ENCODE data around the gene KCNC4. TPM values are rescaled to one million over a fixed set of nuclear protein-coding genes. Genes with fewer than 3 reads are reported as not detected.

KCNC4 gene
- total RNA-seq, 4 donors from 2014 or later: 4.2 to 10.9 (median 6.5) TPM

GRCh38 chr1:110235181-110235833 is 25.2 kb downstream of the KCNC4 start:
- Histone ChIP-seq H3K4me3 (no peak overlapping the region), H3K9me3 (no peaks in the 10 kb centered on the region), H3K4me1 (peaks cover 0 to 33% (median 16%) of the 10 kb centered on the region in 3 donors), H3K27me3 (no peaks in the 10 kb centered on the region), H3K27ac (peak overlapping the region; percentile 27 to 62 (median 46)), H3K36me3 (peaks cover 0 to 40% (median 8%) of the 10 kb centered on the region in 3 donors)
- TF ChIP-seq CTCF (IDR thresholded peaks at IDR 0.05) (no peak), POLR2A (IDR thresholded peaks at IDR 0.05) (no peak)
- 35 to 59% methylated on average over 8 to 12 of the region's 13 CpGs for whole genome bisulfite sequencing, 2 donors
- DNase-seq: no peak
- intact Hi-C loops (cut with DNase I): no loop called here

- H3K27me3 ChIP-seq: no peaks in the 10 kb centered on the region
- intact Hi-C loops (cut with DNase I): no loop called here
- H3K4me3 ChIP-seq: no peak overlapping the region
- peaks cover 0 to 36% (median 13%) of the 10 kb centered on the region in 3 donors for H3K4me1 ChIP-seq
- WGBS, 2 donors: 24 to 28% methylated on average over 11 of the region's 11 CpGs
- no peak for DNase-seq
- H3K27ac ChIP-seq: peak overlapping the region; percentile 27 to 62 (median 46)
- H3K36me3 ChIP-seq: peaks cover 0 to 32% (median 8%) of the 10 kb centered on the region in 3 donors
- no peak for TF ChIP-seq POLR2A (IDR thresholded peaks at IDR 0.05)
- no peak for TF ChIP-seq CTCF (IDR thresholded peaks at IDR 0.05)
- H3K9me3 ChIP-seq: no peaks in the 10 kb centered on the region
These were observed 25.9 kb downstream of the KCNC4 start for GRCh38 chr1:110235834-110236682.

- intact Hi-C loops (cut with DNase I): no loop called here
- Histone ChIP-seq H3K36me3 (peaks cover 0 to 17% (median 6%) of the 10 kb centered on the region in 3 donors), H3K4me3 (no peak overlapping the region), H3K4me1 (peaks cover 0 to 39% (median 13%) of the 10 kb centered on the region in 3 donors), H3K9me3 (no peaks in the 10 kb centered on the region), H3K27me3 (no peaks in the 10 kb centered on the region), H3K27ac (no peak overlapping the region)
- TF ChIP-seq CTCF (IDR thresholded peaks at IDR 0.05) (no peak), POLR2A (IDR thresholded peaks at IDR 0.05) (no peak)
- 73 to 80% methylated on average over 9 to 11 of the region's 13 CpGs for WGBS, 2 donors
- no peak for DNase-seq
These were observed 27.5 kb downstream of the KCNC4 start for GRCh38 chr1:110237386-110238152.

- H3K4me1 ChIP-seq: peaks cover 9 to 57% (median 25%) of the 10 kb centered on the region in 3 donors
These were observed 29.6 kb downstream of the KCNC4 start for GRCh38 chr1:110239441-110240430.

More at GRCh38 chr1:110239441-110240430, 29.6 kb downstream of the KCNC4 start:
- no peak for DNase-seq
- no peaks in the 10 kb centered on the region for H3K36me3 ChIP-seq
- intact Hi-C loops (cut with DNase I): no loop called here
- no peak overlapping the region for H3K4me3 ChIP-seq
- TF ChIP-seq CTCF (IDR thresholded peaks at IDR 0.05): no peak
- no peak for TF ChIP-seq POLR2A (IDR thresholded peaks at IDR 0.05)
- no peaks in the 10 kb centered on the region for H3K27me3 ChIP-seq
- no peaks in the 10 kb centered on the region for H3K9me3 ChIP-seq
- no peak overlapping the region for H3K27ac ChIP-seq
- WGBS, 2 donors: 71 to 73% methylated on average over 9 to 11 of the region's 11 CpGs
